K562 (cell line): ENCODE results near the gene POMGNT2. TPM values are rescaled to one million over a fixed set of nuclear protein-coding genes. Genes with fewer than 3 reads are reported as not detected.
A peak's percentile ranks its signal among the peaks of the same experiment; 100 is the strongest.

Experiments
- ATAC-seq: fragments of 200-7000 bp; cut with Tn5 transposase; 3 replicates; pipeline ENCODE4 v1.9.1; 2020; ENCODE audit warnings: moderate library complexity
- BruUV-seq: library from RNA; stranded (reverse); fragments of 400-500 nt; replicated peaks from 2 replicates; lab custom pipeline; 2021; lab: Mats Ljungman, UMichigan
- CTCF ChIA-PET: fragments of 300-600 bp; formaldehyde crosslinking; extraction: SDS; loops from one replicate; lab custom pipeline; 2021; ENCODE audit warnings: low intra/inter-chr PET ratio; lab: Yijun Ruan, JAX
- POLR2A ChIA-PET: fragments of 300-600, 350-650 bp; sonication (Branson Sonifier 250); formaldehyde crosslinking; extraction: SDS; loops from one replicate; lab custom pipeline; 2021; ENCODE audit warnings: antibody characterized with exemption, inconsistent platforms; lab: Yijun Ruan, JAX
- DNase-seq, 4 experiments: peaks; one replicate each; pipeline versions ENCODE4 v3.0.0 to v3.0.0-alpha.2; 2011 to 2018; ENCODE audit warnings: low spot score in 3 of 4, mixed read lengths in 3 of 4; ENCODE audit errors: extremely low read depth in 1 of 4
- FAIRE-seq: peaks from 2 replicates; lab custom pipeline; 2011; peaks lifted over from hg19 to GRCh38; lab: Jason Lieb, UNC
- H2AFZ ChIP-seq: 2 replicates; pipeline ENCODE4 v1.6.0; 2011; ENCODE audit warnings: low read depth, low read length, control low read depth, inconsistent platforms
- H3K27ac ChIP-seq: fragments of 200-600 bp; 3 replicates; pipeline ENCODE4 v1.8.0; 2011; ENCODE audit warnings: low read depth, mild to moderate bottlenecking, control low read depth, inconsistent platforms, low read length, moderate library complexity, mixed read lengths; ENCODE audit errors: extremely low read depth
- H3K27me3 ChIP-seq, 2 experiments: fragments of 300-600 bp in 1 of 2; 2 replicates in 1 of 2; 3 replicates in 1 of 2; pipeline versions ENCODE4 v1.6.0 to v1.8.0; 2011; ENCODE audit warnings: inconsistent platforms in 2 of 2, low read length in 2 of 2, mild to moderate bottlenecking in 1 of 2, mixed read lengths in 1 of 2, moderate library complexity in 1 of 2; ENCODE audit not compliant: control insufficient read depth in 2 of 2, insufficient read depth in 2 of 2
- H3K36me3 ChIP-seq: fragments of 300-600 bp; 3 replicates; pipeline ENCODE4 v1.8.0; 2011; ENCODE audit warnings: mild to moderate bottlenecking, low read length, inconsistent platforms; ENCODE audit not compliant: control insufficient read depth, insufficient read depth
- H3K4me1 ChIP-seq, 2 experiments: fragments of 200-600 bp in 1 of 2; replicated peaks in 1 of 2; 2 replicates in 1 of 2; 3 replicates in 1 of 2; pipeline versions ENCODE4 v1.5.1 to v1.8.0; 2011; ENCODE audit warnings: inconsistent platforms in 2 of 2, low read length in 2 of 2, mild to moderate bottlenecking in 1 of 2, mixed read lengths in 1 of 2, moderate library complexity in 1 of 2; ENCODE audit not compliant: control insufficient read depth in 2 of 2, insufficient read depth in 2 of 2
- H3K4me2 ChIP-seq: 2 replicates; pipeline ENCODE4 v1.6.1; 2011; ENCODE audit warnings: low read length, control low read depth, inconsistent platforms, mixed read lengths; ENCODE audit not compliant: insufficient read depth
- H3K4me3 ChIP-seq: fragments of 200-600 bp; sonication (generic), shearing (Covaris generic); 2 replicates; pipeline ENCODE4 v1.5.1; 2016; ENCODE audit warnings: control low read depth, inconsistent platforms
- H3K79me2 ChIP-seq: fragments of 200-600 bp; 3 replicates; pipeline ENCODE4 v1.8.0; 2011; ENCODE audit warnings: low read length, inconsistent platforms; ENCODE audit not compliant: control insufficient read depth, insufficient read depth
- H3K9ac ChIP-seq, 2 experiments: 2 replicates each; pipeline versions ENCODE4 v1.6.0 to v1.6.1; 2011; ENCODE audit warnings: low read depth in 2 of 2, low read length in 2 of 2, control low read depth in 1 of 2, inconsistent platforms in 1 of 2, mild to moderate bottlenecking in 1 of 2, mixed read lengths in 1 of 2; ENCODE audit not compliant: insufficient read depth in 1 of 2
- H3K9me1 ChIP-seq: one replicate; pipeline ENCODE4 v1.6.0; 2011; ENCODE audit warnings: inconsistent platforms, mild to moderate bottlenecking, low read length, moderate library complexity; ENCODE audit not compliant: control insufficient read depth, insufficient read depth
- H3K9me3 ChIP-seq: replicated peaks from 2 replicates; pipeline ENCODE4 v1.5.1; 2011; ENCODE audit warnings: low read depth, low read length, inconsistent platforms; ENCODE audit not compliant: control insufficient read depth, insufficient read depth
- H4K20me1 ChIP-seq: replicated peaks from 2 replicates; pipeline ENCODE4 v1.6.1; 2011; ENCODE audit warnings: low read length, inconsistent platforms, mixed read lengths; ENCODE audit not compliant: control insufficient read depth, insufficient read depth
- ARID2 ChIP-seq: fragments of 450-650 bp; IDR thresholded peaks from 2 replicates; pipeline ENCODE4 v1.6.1; 2017; ENCODE audit warnings: antibody characterized with exemption, mild to moderate bottlenecking
- C11orf30 ChIP-seq: fragments of 450-650 bp; IDR thresholded peaks from 2 replicates; pipeline ENCODE4 v1.6.1; 2016; ENCODE audit warnings: low read depth, mild to moderate bottlenecking
- CBFB ChIP-seq: sonication (generic); formaldehyde crosslinking; IDR thresholded peaks from 2 replicates; pipeline ENCODE4 v1.4.0; 2020; ENCODE audit warnings: mild to moderate bottlenecking, missing genetic modification reagents
- MAFF ChIP-seq: IDR thresholded peaks from 2 replicates; pipeline ENCODE4 v1.6.1; 2012; ENCODE audit warnings: low read length, improper control_type of control experiment
- MAFG ChIP-seq: fragments of 450-650 bp; conservative IDR thresholded peaks from 2 replicates; pipeline ENCODE4 v1.6.1; 2016; ENCODE audit warnings: missing genetic modification characterization, missing compliant biosample characterization
- MAFK ChIP-seq: IDR thresholded peaks from 2 replicates; pipeline ENCODE4 v1.6.1; 2011; ENCODE audit warnings: low read length, improper control_type of control experiment
- MNT ChIP-seq, 2 experiments: fragments of 450-650 bp; conservative IDR thresholded peaks; 2 replicates each; pipeline ENCODE4 v1.6.1; 2017; ENCODE audit warnings: mild to moderate bottlenecking in 2 of 2, moderate library complexity in 2 of 2
- NONO ChIP-seq, 2 experiments: fragments of 200-400 bp in 1 of 2; fragments of 450-650 bp in 1 of 2; formaldehyde crosslinking in 1 of 2; IDR thresholded peaks; 2 replicates each; pipeline ENCODE4 v1.6.1; 2017; ENCODE audit warnings: low read depth in 2 of 2, mild to moderate bottlenecking in 2 of 2, moderate library complexity in 2 of 2, low read length in 1 of 2
- NR2C1 ChIP-seq, 2 experiments: fragments of 450-650 bp; IDR thresholded peaks; 2 replicates each; pipeline ENCODE4 v1.6.1; 2017; ENCODE audit warnings: mild to moderate bottlenecking in 2 of 2, antibody characterized with exemption in 1 of 2, inconsistent platforms in 1 of 2, missing compliant biosample characterization in 1 of 2, missing genetic modification characterization in 1 of 2
- ZNF316 ChIP-seq: fragments of 450-650 bp; IDR thresholded peaks from 2 replicates; pipeline ENCODE4 v1.6.1; 2016
- ZNF717 ChIP-seq: fragments of 250-450 bp; sonication (Bioruptor Pico); IDR thresholded peaks from 2 replicates; pipeline ENCODE4 v1.5.0; 2021
- in situ Hi-C: fragments of 300-500 bp; cut with MboI; formaldehyde crosslinking; loops from 4 replicates; pipeline ENCODE4 v1.15.0; 2018; ENCODE audit warnings: inconsistent platforms, mixed read lengths
- intact Hi-C: fragments of 100-400 bp; cut with micrococcal nuclease; formaldehyde crosslinking; loops from 2 replicates; pipeline ENCODE4 v1.14.2; 2022
- polyA plus RNA-seq, 8 experiments: library from polyadenylated mRNA; depleted of rRNA in 4 of 8; stranded (reverse) in 5 of 8; unstranded in 3 of 8; fragments of >200 nt; fragmentation: Nextera tagmentation in 2 of 8; fragmentation: Illumina TruSeq in 1 of 8; extraction: Ambion mirVana in 2 of 8; extraction: Trizol in 1 of 8; gene quantifications; 2 replicates each; pipeline versions ENCODE4 v1.2.1 to v1.2.3, GENCODE V29; 2011 to 2014; ENCODE audit warnings: inconsistent platforms in 1 of 8, missing spikeins in 1 of 8
- total RNA-seq, 7 experiments: library from RNA; depleted of rRNA in 6 of 7; stranded (reverse); fragments of >200 nt in 6 of 7; fragmentation: Illumina TruSeq in 2 of 7; extraction: Trizol in 2 of 7; gene quantifications; 2 replicates each; pipeline versions ENCODE4 v1.2.1 to v1.2.3, GENCODE V29; 2011 to 2021; ENCODE audit warnings: low replicate concordance in 1 of 7

POMGNT2 gene
- total and polyA plus RNA-seq, 9 of the 15 experiments (the other 6 are each of a cell fraction or from before 2014, with no cell fraction given), result 0.65 to 14.1 (median 10.3) TPM

GRCh38 chr3:43077707-43078106, 28.2 kb downstream of the POMGNT2 start:
- BruUV-seq, result no TSS peak
- Histone ChIP-seq H2AFZ (no peak overlapping the region), H3K36me3 (peaks cover 10% of the 10 kb centered on the region; the same call in 1 of the 3 replicates), H3K79me2 (no peaks in the 10 kb centered on the region), H3K9ac (no peak overlapping the region), H3K27me3 (peaks cover 0 to 3% of the 10 kb centered on the region in 2 experiments; a peak in 1 of 5 replicates), H3K9me1 (no peaks in the 10 kb centered on the region), H3K4me3 (no peak overlapping the region), H4K20me1 (no peaks in the 10 kb centered on the region), H3K27ac (no peak overlapping the region), H3K9me3 (no peaks in the 10 kb centered on the region), H3K4me2 (no peak overlapping the region), H3K4me1 (peaks cover 0 to 5% of the 10 kb centered on the region in 2 experiments; a peak in 1 of 5 replicates)
- intact Hi-C loops, result loop anchor here (10.0 kb wide), 1 partner anchor 113 kb away; no protein-coding TSS in a partner anchor
- no peak for TF ChIP-seq MNT (conservative IDR thresholded peaks at IDR 0.05)
- TF ChIP-seq CBFB (CRISPR knock-in tag), result no peak
- peak; percentile 78 for TF ChIP-seq MAFK
- no peak for TF ChIP-seq NR2C1 (IDR thresholded peaks at IDR 0.05)
- no peak for TF ChIP-seq NR2C1 (tag; IDR thresholded peaks at IDR 0.05)
- TF ChIP-seq MAFF, result peak; percentile 74
- TF ChIP-seq C11orf30, result peak; percentile 54
- TF ChIP-seq ZNF717 (CRISPR knock-in tag), result no peak
- peak; percentile 73 for TF ChIP-seq ZNF316
- TF ChIP-seq NONO (IDR thresholded peaks at IDR 0.05; ENCODE audit: low read depth in 2 of 2, low read length in 1 of 2), result no peak
- no peak for TF ChIP-seq ARID2
- peak; percentile 52 for TF ChIP-seq MAFG
- CTCF ChIA-PET, result no interaction called here
- no peak for DNase-seq
- POLR2A ChIA-PET, result interaction anchor here (0.6 to 1.6 kb wide), 2 partner anchors 10 to 52 kb away, joined by 3 to 4 read pairs; no protein-coding TSS in a partner anchor
- no peak for FAIRE-seq
- ATAC-seq, result no peak
- in situ Hi-C loops, result no loop called here
